Chondrocyte (in vitro differentiated cells): Measurements from ENCODE around the gene SMARCA4. TPM values are rescaled to one million over a fixed set of nuclear protein-coding genes. Genes with fewer than 3 reads are reported as not detected.
A peak's percentile ranks its signal among the peaks of the same experiment; 100 is the strongest.
"Not testable (repeated sequence)": the region's sequence is repeated elsewhere in the genome, so short reads cannot be mapped to it uniquely, and the experiment has no call there.

ENCODE experiments used
- DNase-seq: peaks from one replicate; pipeline ENCODE4 v3.0.0; 2021; ENCODE audit warnings: mixed read lengths, low spot score
- H3K27ac Mint-ChIP-seq: one replicate; pipeline ENCODE4 v1.8.0; 2021; ENCODE audit warnings: mild to moderate bottlenecking, moderate library complexity, mixed read lengths; ENCODE audit not compliant: unreplicated experiment
- H3K27me3 Mint-ChIP-seq: 2 replicates; pipeline ENCODE4 v1.8.0; 2021; ENCODE audit warnings: low read depth, mixed read lengths
- H3K36me3 Mint-ChIP-seq: 2 replicates; pipeline ENCODE4 v1.8.0; 2021; ENCODE audit warnings: low read depth, mixed read lengths
- H3K4me1 Mint-ChIP-seq: 2 replicates; pipeline ENCODE4 v1.8.0; 2021; ENCODE audit warnings: low read depth, mild to moderate bottlenecking, mixed read lengths
- H3K4me3 Mint-ChIP-seq: one replicate; pipeline ENCODE4 v1.8.0; 2021; ENCODE audit warnings: mild to moderate bottlenecking, moderate library complexity, mixed read lengths; ENCODE audit not compliant: unreplicated experiment
- H3K9me3 Mint-ChIP-seq: 2 replicates; pipeline ENCODE4 v1.8.0; 2021; ENCODE audit warnings: low read depth, mixed read lengths
- CTCF ChIP-seq: fragments of 200-600 bp; sonication (generic); IDR thresholded peaks from 2 replicates; pipeline ENCODE4 v1.5.0; 2021; ENCODE audit warnings: antibody characterized with exemption, mild to moderate bottlenecking, moderate library complexity
- total RNA-seq: library from RNA; stranded (reverse); gene quantifications from 3 replicates; pipeline ENCODE4 v1.2.1, GENCODE V29; 2021

The SMARCA4 gene
- total RNA-seq, 1 donor from 2014 or later = 107 TPM

- H3K36me3 Mint-ChIP-seq = no peaks in the 10 kb centered on the region
These were observed 127.2 kb downstream of the SMARCA4 start for GRCh38 chr19:11087870-11088505.

GRCh38 chr19:11088506-11089253, 127.8 kb downstream of the SMARCA4 start:
- H3K4me1 Mint-ChIP-seq = peaks cover 68% of the 10 kb centered on the region
- H3K36me3 Mint-ChIP-seq = no peaks in the 10 kb centered on the region
- no peaks in the 10 kb centered on the region for H3K27me3 Mint-ChIP-seq
- no peaks in the 10 kb centered on the region for H3K9me3 Mint-ChIP-seq
- H3K27ac Mint-ChIP-seq = peak overlapping the region; percentile 99
- no peak for DNase-seq
- TF ChIP-seq CTCF = no peak
- peak overlapping the region; percentile 91 for H3K4me3 Mint-ChIP-seq

More at GRCh38 chr19:11087870-11088505, 127.2 kb downstream of the SMARCA4 start:
- no peaks in the 10 kb centered on the region for H3K9me3 Mint-ChIP-seq
- TF ChIP-seq CTCF = no peak
- H3K4me1 Mint-ChIP-seq = peaks cover 63% of the 10 kb centered on the region
- no peak for DNase-seq
- H3K27ac Mint-ChIP-seq = peak overlapping the region; percentile 99
- no peak overlapping the region for H3K4me3 Mint-ChIP-seq
- H3K27me3 Mint-ChIP-seq = no peaks in the 10 kb centered on the region

- H3K27me3 Mint-ChIP-seq = no peaks in the 10 kb centered on the region
- peaks cover 66% of the 10 kb centered on the region for H3K4me1 Mint-ChIP-seq
- peaks cover 2% of the 10 kb centered on the region for H3K36me3 Mint-ChIP-seq
- no peaks in the 10 kb centered on the region for H3K9me3 Mint-ChIP-seq
- H3K27ac Mint-ChIP-seq = peak within 1 kb of the TSS; percentile 99
- no peak for TF ChIP-seq CTCF
- no peak for DNase-seq
- peak within 1 kb of the TSS; percentile 91 for H3K4me3 Mint-ChIP-seq
These were observed 128.6 kb downstream of the SMARCA4 start, which contains the start of gene LDLR for GRCh38 chr19:11089254-11090013. Gene LDLR (plus strand): TSS chr19:11089463. CDS start chr19:11089549, 86 bp downstream.

- Mint-ChIP-seq H3K4me1 (peaks cover 67% of the 10 kb centered on the region), H3K4me3 (peak overlapping the region; percentile 91), H3K27ac (peak overlapping the region; percentile 99)
- DNase-seq, H3K27me3 Mint-ChIP-seq, H3K9me3 Mint-ChIP-seq, H3K36me3 Mint-ChIP-seq: not testable (repeated sequence)
These were observed 129.1 kb downstream of the SMARCA4 start for GRCh38 chr19:11090014-11090263.

GRCh38 chr19:11090264-11090996, 129.6 kb downstream of the SMARCA4 start:
- Mint-ChIP-seq H3K27ac (peak overlapping the region; percentile 99), H3K27me3 (no peaks in the 10 kb centered on the region), H3K4me3 (peak overlapping the region; percentile 91), H3K36me3 (peaks cover 6% of the 10 kb centered on the region), H3K9me3 (no peaks in the 10 kb centered on the region), H3K4me1 (peaks cover 67% of the 10 kb centered on the region)
- DNase-seq = peak; percentile 98
- TF ChIP-seq CTCF = peak; percentile 41
